B cell (primary cell): ENCODE results near the gene SDK2.

ENCODE experiments used
- EZH2 ChIP-seq: IDR thresholded peaks from 2 replicates; pipeline ENCODE4 v1.6.1; 2012; ENCODE audit warnings: borderline replicate concordance, low read depth, mild to moderate bottlenecking, moderate library complexity, low read length; ENCODE audit not compliant: insufficient read depth, poor library complexity, severe bottlenecking
- TF ChIP-seq, protein P1 (sequence below): fragments of 200-600 bp; IDR thresholded peaks from one replicate; pipeline ENCODE4 v1.8.0; 2022; ENCODE audit warnings: antibody characterized with exemption, mild to moderate bottlenecking

DNA sequence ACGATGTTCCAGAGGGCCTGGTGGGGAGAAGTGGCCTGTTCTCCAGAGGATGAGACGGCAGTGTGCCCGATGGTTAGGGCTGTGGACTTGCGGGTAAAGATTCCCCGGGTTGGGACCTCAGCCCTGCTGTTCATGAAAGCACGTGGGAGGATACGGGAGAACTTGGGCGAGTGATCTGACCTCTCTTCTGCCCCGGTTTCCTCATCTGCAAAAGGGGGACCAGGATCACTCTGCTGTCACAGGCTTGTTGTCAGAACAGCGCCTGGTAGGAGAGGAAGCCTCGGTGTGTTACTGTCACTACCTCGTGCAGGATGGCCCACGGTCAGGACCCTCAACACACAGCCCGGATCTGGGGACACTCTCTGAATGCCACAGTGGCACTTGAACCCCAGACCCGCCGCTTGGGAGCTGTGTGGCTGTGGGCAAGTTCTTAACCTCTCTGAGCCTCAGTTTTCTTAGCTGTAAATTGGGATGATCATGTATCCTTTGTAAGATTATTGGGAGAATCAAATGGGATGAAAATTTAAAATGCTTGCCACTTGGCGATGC, 246.9 kb downstream of the SDK2 start:
- TF ChIP-seq, protein P1, sequence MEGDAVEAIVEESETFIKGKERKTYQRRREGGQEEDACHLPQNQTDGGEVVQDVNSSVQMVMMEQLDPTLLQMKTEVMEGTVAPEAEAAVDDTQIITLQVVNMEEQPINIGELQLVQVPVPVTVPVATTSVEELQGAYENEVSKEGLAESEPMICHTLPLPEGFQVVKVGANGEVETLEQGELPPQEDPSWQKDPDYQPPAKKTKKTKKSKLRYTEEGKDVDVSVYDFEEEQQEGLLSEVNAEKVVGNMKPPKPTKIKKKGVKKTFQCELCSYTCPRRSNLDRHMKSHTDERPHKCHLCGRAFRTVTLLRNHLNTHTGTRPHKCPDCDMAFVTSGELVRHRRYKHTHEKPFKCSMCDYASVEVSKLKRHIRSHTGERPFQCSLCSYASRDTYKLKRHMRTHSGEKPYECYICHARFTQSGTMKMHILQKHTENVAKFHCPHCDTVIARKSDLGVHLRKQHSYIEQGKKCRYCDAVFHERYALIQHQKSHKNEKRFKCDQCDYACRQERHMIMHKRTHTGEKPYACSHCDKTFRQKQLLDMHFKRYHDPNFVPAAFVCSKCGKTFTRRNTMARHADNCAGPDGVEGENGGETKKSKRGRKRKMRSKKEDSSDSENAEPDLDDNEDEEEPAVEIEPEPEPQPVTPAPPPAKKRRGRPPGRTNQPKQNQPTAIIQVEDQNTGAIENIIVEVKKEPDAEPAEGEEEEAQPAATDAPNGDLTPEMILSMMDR: no peak
- TF ChIP-seq EZH2: no peak
